GM10847 (cell line): ENCODE data around the gene PRORP.

Experiments used
- POLR2A ChIP-seq: IDR thresholded peaks from 2 replicates; pipeline ENCODE4 v1.6.1; 2011; ENCODE audit not compliant: insufficient read length; ENCODE audit errors: extremely low read depth

PRORP gene

GRCh38 chr14:35122696-35123387 lies 490 bp downstream of the PRORP start:
- no peak for TF ChIP-seq POLR2A

GRCh38 chr14:35123388-35123703 lies 994 bp downstream of the PRORP start:
- TF ChIP-seq POLR2A: no peak

- no peak for TF ChIP-seq POLR2A
Measured at GRCh38 chr14:35124127-35124526, 1.8 kb downstream of the PRORP start.

- no peak for TF ChIP-seq POLR2A
Measured at GRCh38 chr14:35133542-35134328, 11.4 kb downstream of the PRORP start.

DNA sequence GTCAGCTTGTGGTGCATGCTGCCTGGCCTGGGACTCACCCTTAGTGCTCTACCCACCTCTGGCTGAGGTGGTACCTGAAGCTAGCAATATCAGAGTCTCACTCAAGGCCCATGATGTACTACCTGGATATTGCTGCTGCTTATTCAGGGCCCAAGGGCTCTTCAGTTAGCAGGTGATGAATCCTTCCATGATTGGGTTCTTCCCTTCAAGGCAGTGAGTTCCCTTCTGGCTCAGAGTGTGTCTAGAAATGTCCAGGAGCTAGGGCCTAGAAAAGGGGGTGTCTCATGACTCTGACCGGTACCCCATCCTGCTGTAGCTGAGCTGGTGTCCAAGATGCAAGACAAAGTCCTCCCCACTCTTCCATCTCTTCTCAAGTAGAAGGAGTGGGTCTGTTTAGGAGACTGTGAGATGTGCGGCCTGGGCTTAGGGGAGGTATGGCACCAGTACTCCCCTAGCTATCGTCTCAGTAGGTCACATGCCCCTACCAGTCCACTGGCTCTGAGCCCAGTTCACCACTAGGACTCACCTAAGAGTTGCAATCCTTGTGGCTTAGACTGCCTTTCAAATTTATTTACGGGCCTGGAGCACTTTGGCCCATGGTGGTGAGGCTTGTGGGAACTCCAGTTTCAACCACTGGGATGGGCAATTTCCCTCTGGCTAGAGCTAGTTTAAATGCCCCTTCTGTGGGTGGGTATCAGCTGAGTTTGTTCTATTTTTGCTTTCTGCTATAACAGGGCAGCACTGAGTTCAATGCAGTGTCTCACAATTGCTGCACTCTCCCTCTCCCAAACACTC lies 12.2 kb downstream of the PRORP start:
- no peak for TF ChIP-seq POLR2A

GRCh38 chr14:35138585-35138984 lies 16.2 kb downstream of the PRORP start:
- no peak for TF ChIP-seq POLR2A

GRCh38 chr14:35140718-35141581 lies 18.6 kb downstream of the PRORP start:
- TF ChIP-seq POLR2A: no peak

GRCh38 chr14:35144029-35144428 lies 21.7 kb downstream of the PRORP start:
- TF ChIP-seq POLR2A: no peak

- TF ChIP-seq POLR2A: no peak
Measured at GRCh38 chr14:35146711-35147149, 24.4 kb downstream of the PRORP start.

DNA sequence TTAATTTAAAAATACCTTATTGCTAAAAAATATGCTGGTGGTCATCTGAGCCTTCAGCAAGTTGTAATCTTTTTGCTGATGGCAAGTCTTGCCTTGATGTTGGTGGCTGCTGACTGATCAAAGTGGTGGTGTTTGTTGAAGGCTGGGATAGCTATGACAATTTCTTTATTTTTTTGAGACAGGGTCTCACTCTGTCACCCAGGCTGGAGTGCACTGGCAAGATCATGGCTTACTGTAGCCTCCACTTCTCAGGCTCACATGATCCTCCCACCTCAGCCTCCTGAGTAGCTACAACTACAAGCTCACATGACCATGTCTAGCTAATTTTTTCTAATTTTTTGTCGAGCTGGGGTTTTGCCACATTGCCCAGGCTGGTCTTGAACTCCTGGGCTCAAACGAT lies 24.8 kb downstream of the PRORP start:
- TF ChIP-seq POLR2A: no peak

GRCh38 chr14:35147711-35148110 lies 25.4 kb downstream of the PRORP start:
- no peak for TF ChIP-seq POLR2A

GRCh38 chr14:35149239-35149638 lies 26.9 kb downstream of the PRORP start:
- TF ChIP-seq POLR2A: no peak

DNA sequence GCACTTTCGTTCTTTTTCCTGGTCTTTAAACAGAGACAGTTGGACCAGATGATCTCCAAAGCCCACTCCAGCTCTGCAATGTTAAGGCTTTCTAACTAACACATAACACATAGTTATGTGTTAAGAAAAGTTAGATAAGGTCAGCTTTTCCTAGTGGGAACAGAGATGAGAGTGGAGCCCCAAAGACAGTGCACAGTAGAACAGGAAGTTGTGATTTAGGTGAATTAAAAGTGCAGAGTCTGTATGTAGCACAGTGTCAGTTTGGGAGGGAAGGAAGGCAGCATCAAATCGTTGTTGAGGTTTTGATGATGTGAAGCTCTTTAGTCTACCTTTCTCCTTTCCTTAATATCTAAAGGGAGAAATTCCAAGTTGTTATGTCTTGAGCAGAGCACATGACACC lies 31.7 kb downstream of the PRORP start:
- no peak for TF ChIP-seq POLR2A

DNA sequence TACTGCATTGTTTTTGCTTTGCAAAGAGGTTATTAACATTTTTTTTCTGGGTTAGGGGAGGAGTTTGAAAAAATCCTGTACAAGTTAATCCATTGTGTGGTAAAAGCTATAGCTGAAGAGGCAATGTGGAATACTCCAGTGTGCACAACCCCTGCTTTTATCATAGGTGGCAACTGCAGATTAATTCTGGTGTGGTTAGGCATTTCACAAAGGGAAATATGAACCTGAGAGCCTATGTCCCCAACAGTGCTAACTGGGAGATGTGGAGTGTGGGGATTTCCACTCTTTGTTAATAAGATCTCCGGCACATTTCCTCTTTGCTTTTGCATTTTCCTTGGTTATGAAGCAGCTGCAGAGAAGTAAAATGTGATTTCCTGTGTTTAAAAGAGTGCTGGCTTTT lies 33.6 kb downstream of the PRORP start:
- TF ChIP-seq POLR2A: no peak

- no peak for TF ChIP-seq POLR2A
Measured at GRCh38 chr14:35158491-35158890, 36.1 kb downstream of the PRORP start.
